HS-5 (cell line): Measurements from ENCODE around the gene CXorf49B.
"Not testable (repeated sequence)": the region's sequence is repeated elsewhere in the genome, so short reads cannot be mapped to it uniquely, and the experiment has no call there.

ENCODE experiments used
- DNase-seq: peaks from one replicate; pipeline ENCODE4 v3.0.0-alpha.2; 2012; ENCODE audit warnings: low read depth

The CXorf49B gene

DNA sequence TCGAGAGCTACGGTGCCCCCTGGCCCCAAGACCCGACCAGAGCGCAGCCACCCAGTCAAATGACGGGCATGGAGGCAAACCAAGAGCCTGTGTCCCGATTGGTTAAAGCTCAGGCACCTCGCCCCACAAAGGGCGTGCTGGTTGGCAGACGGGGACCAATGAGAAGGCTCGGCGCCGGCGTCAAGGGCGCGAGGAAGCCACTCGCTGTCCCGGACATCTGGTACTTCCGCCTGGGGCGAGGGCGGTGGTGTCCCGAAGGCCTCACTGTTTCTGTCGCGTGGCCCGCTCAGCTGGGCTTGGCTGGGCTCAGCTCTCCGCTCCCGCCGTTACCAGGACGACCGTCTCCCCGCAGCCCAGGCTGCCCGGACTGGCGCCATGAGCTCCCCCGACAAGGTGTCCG lies at the start of gene CXorf49B:
TSS of gene CXorf49B (plus strand) at position 301 of the 400 bp plus-strand sequence. CDS start at position 376, 75 bp downstream.
- DNase-seq = not testable (repeated sequence)

GRCh38 chrX:71714064-71714463 lies 49.1 kb upstream of the CXorf49B start:
- not testable (repeated sequence) for DNase-seq

- not testable (repeated sequence) for DNase-seq
These were observed 47.6 kb upstream of the CXorf49B start for GRCh38 chrX:71715551-71715950.

GRCh38 chrX:71716323-71716722 lies 46.8 kb upstream of the CXorf49B start:
- DNase-seq = not testable (repeated sequence)

DNA sequence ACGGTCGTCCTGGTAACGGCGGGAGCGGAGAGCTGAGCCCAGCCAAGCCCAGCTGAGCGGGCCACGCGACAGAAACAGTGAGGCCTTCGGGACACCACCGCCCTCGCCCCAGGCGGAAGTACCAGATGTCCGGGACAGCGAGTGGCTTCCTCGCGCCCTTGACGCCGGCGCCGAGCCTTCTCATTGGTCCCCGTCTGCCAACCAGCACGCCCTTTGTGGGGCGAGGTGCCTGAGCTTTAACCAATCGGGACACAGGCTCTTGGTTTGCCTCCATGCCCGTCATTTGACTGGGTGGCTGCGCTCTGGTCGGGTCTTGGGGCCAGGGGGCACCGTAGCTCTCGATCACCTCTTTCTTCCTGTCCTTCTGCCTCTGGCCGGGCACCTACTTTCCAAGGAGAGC lies 45.0 kb upstream of the CXorf49B start, which contains the start of gene CXorf49:
TSS of gene CXorf49 (minus strand) at position 101 of the 400 bp plus-strand sequence. CDS start 134 bp downstream, outside the sequence.
- not testable (repeated sequence) for DNase-seq

GRCh38 chrX:71719195-71719594 lies 44.0 kb upstream of the CXorf49B start:
- DNase-seq = not testable (repeated sequence)

- DNase-seq = not testable (repeated sequence)
These were observed 42.8 kb upstream of the CXorf49B start for GRCh38 chrX:71720289-71720886.

- DNase-seq = not testable (repeated sequence)
These were observed 2.4 kb upstream of the CXorf49B start for GRCh38 chrX:71760688-71761281.

- not testable (repeated sequence) for DNase-seq
These were observed 1.7 kb downstream of the CXorf49B start for GRCh38 chrX:71764832-71765231.

DNA sequence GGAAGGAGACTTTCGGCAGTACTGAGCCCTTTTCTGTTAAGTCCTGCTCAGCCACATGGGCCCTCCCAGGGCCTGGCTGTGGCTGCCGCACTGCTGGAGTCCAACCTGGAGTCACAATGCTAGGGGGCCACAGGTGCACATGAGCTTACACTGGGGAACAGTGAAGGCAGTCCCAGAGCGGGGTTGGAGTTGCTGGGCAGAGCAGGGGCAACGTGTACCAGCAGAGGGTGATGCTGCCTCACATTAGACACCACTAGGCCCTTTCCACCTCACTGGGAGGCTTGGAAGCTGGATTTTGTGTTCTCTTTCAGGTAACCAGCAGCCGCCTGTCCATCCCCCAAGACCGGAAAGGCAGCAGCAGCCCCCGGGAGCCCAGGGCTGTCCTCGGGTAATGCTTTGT lies 2.5 kb downstream of the CXorf49B start:
- not testable (repeated sequence) for DNase-seq

- not testable (repeated sequence) for DNase-seq
These were observed 4.0 kb downstream of the CXorf49B start for GRCh38 chrX:71767134-71767533.

GRCh38 chrX:71778322-71778721 lies 15.2 kb downstream of the CXorf49B start:
- not testable (repeated sequence) for DNase-seq

DNA sequence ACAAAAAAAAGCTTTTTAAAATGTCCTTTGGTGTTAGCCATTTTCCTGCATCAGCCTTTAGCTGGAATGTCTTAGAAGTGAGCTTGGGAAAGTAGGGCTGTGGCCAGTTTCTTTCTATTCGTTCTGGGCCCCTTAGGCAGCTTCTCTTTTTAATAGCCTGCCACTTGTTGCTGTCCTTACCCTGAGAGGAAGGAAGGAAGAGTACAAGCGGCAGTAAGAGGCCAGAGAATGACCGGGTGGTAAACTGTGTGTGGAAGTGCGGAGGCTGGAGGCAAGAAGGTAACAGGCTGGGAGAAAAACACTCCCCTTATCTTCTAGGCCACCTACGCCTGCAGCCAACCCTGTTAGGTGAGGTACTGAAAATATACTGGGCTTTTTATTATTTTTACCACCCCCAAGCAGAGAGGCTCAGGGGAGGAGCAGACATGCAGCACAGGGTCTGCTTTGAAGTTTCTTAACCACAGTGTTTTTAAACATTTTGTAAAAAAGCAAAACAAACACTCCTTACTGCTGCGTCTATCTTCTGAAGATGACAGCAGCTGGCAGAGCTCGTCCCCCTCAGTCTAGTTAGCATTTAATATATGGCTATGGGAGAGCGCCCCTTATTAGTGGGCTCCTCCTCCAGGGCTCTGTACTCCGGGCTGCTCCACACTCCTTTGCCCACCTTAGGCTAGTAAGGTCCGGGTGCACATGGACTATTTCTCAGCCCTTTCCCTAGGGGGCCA lies 19.2 kb downstream of the CXorf49B start:
- DNase-seq = not testable (repeated sequence)

- not testable (repeated sequence) for DNase-seq
These were observed 19.8 kb downstream of the CXorf49B start for GRCh38 chrX:71782950-71783299.

GRCh38 chrX:71783569-71784347 lies 20.6 kb downstream of the CXorf49B start:
- not testable (repeated sequence) for DNase-seq

DNA sequence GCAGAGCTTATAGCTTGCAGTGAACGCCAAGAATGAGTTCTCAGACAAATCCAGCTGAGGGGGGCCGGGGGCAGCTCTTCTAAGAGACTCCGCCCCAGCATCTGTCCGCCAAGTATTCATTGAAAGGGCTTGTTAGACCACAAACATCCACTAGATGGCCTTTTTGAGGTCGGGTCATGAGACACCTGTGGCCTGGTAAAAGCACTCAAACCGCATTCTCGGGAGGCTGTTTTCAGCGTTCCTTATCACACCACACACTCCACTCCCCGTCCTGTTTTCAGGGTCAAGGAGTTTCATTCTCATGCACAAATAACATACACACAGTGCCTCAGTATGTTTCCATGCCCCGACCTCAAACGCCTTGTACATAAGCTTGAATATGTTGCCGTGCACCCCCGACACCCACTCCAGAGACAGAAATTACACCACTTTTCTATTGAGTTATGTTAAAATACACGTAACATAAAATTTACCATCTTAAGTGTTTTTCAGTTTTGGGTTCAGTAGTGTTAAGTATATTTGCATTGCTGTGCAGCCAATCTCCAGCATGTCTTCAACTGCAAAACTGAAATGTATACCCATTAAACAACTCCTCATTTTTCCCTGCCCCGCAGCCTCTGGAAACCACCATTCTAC lies 21.3 kb downstream of the CXorf49B start:
- not testable (repeated sequence) for DNase-seq

GRCh38 chrX:71806450-71806849 lies 43.3 kb downstream of the CXorf49B start:
- not testable (repeated sequence) for DNase-seq

- no peak for DNase-seq
These were observed 46.7 kb downstream of the CXorf49B start for GRCh38 chrX:71809886-71810285.

DNA sequence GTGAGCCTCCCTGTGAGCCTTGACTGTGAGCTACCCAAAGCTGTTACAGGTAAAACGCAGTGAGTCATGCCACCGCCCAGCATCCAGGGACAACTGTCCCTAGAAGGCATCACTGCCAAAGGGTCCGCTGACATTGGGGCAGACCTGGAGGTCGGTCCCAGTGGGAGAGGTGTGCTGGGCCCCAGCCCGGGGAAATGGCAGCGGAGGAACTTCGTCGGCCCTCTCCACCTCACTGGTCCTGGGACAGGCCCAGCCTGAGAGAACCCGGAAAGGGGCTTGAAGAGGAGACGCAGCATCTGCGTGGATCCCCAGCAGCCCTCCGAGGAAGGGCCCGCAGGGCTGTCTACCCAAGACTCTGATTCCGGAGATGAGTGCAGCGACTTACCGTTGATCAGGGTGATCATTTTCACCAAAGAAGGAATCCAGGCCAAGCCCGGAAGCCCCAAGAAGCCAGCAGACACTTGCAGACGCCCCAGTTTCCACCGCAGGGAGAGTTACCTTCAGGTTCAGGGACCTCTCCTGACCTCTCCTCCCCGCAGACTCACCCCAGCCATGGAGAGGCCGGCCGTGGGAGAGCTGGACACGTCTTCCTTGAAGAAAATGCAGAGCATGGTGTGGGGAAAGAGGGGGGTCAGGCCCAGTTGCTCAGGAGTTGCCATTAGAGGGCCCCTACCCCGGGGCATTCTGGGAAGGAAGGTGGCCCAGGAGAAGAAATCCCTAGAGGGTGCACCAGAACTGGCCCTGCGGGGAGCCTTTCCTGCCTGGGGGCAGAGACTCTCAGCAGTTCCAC lies 51.2 kb downstream of the CXorf49B start:
- no peak for DNase-seq

DNA sequence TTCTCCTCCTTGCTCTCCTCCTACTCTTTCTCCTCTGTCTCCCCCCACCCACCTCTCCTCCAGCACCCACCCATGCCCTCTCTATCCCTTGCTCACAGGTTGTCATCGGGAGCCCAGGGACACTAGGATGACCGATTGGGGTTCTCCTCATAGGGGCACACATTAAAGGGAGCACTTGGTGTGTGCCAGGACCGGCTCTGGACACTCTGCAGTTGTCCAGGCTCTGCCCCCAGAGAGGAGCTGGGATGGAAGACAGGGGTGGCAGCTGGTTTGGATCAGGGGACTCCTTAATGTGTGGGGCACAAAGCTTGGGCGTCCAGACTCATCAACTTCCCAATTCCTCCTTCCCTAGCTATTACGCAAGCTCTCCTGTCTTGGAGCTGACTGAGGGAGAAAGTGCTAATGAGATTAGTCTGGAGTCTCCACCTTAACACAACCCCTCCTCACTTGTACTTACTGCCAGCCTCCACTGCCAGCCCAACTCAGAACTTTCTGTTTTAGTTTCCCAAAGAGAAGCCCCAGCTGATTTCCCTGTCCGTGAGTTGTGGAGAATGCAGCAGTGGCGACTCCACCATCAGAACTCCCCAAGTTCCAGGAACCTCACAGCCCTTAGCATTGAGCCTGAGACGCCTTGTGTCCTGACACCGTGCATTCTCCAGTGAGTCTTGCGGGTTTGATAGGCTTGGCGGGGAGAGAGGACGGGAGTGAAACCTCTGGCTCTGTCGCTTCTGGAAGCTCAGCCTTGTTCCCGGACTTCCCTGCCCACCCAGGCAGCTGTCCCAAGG lies 52.2 kb downstream of the CXorf49B start:
- no peak for DNase-seq
